HG03460 (cell line): ENCODE measurements around the gene LNX1.
"Not testable (repeated sequence)": the region's sequence is repeated elsewhere in the genome, so short reads cannot be mapped to it uniquely, and the experiment has no call there.

Source experiments
- ATAC-seq: cut with Tn5 transposase; IDR thresholded peaks from one replicate; pipeline ENCODE4 v1.9.1; 2021; ENCODE audit not compliant: unreplicated experiment

The LNX1 gene

DNA sequence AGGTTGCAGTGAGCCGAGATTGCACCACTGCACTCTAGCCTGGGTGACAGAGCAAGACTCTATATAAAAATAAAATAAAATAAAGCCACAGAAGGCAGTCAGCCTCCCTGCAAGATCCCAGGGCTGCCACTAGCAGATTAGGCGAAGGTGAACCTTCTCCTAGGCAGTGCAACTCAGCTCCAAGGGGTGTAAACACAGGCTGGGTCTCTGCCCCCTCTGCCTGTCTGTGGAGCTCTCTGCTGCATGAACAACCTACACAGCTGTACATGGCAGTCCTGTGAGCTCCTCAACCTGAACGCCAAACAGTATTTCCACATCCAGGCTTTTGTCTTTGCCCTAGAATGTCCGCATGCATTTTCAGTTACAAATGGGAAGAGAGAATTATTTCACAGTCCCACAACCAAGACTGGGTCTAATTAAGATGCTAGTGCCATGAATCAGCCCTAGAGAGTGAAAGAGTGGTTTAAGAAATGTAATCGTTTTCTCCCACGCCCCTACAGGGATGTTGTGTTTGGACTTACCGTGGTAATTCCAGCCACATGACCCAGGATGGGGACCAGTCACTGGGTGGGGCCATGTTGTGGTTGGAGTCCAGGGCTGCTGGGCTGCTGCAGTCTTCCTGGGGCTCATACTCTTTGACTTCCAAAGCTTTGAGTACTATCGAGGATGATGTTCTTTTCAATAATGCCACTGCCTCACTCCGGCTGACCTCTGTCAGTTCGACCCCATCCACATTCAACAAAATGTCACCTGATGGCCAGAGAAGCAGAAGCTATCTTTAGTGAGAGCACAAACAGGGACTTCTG lies 114.9 kb downstream of the LNX1 start:
- no peak for ATAC-seq

DNA sequence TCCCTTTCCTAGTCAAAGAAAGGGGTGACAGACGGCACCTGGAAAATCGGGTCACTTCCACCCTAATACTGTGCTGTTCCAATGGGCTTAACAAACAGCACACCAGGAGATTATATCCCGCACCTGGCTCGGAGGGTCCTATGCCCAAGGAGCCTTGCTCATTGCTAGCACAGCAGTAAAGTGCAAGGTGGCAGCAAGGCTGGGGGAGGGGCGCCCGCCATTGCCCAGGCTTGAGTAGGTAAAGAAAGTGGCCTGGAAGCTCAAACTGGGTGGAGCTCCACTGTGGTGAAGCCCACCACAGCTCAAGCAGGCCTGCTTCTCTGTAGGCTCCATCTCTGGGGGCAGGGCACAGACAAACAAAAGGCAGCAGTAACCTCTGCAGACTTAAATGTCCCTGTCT lies 124.7 kb downstream of the LNX1 start:
- ATAC-seq: not testable (repeated sequence)

DNA sequence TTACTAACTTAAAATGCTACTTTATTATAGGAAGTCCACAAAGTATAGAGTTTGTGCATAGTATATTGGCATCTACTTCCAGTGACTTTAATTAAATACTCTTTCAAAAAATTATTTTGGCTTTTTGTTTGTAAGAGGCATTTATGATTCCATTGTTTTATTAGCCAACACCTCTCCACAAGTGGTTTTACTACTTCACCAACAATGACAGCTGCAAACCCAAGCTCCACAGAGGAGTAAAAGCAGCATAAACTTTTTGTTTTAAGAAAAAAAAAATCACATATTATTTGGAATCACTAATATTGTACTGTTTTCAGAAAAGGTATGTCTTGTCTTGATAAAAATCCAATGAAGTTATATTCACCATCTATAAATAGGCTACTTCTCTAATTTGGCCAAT lies 125.4 kb downstream of the LNX1 start:
- ATAC-seq: no peak

DNA sequence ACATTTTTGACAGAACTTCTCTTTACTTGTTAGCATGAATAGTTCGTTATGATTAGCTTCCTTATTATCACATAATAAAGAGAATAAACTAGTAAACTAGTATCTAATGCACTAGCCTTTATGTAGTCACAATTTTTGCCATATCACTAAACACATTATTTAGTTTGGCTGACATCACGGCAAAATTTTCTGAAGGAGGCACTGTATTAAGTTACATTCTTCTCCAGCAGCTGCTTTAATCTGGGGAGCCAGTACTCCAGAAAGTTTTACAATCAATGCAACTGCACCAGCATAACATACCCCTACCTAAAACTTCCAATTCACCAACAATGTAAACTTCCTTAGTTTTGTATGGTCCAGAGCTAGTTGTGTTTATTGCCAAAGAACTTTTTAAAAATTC lies 126.0 kb downstream of the LNX1 start:
- no peak for ATAC-seq

DNA sequence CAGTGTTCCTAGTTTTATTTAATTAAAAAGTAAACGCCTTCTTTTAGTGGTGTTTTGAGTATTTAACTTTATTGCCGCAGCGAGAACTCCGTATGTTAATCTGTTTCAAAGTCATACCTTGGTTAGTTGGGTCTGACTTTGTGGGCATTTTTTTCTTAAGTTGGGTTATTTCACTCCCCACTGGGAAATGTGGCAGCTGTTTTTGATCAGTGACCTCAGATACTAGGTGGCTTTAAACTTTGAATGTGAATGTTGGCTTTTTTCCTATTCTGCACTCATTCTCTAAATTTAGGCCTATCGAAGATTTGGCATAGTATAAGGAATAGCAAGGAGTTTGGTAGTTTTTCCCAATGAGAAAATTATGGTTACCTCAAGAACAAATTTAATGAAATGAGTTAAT lies 127.9 kb downstream of the LNX1 start:
- ATAC-seq: no peak

DNA sequence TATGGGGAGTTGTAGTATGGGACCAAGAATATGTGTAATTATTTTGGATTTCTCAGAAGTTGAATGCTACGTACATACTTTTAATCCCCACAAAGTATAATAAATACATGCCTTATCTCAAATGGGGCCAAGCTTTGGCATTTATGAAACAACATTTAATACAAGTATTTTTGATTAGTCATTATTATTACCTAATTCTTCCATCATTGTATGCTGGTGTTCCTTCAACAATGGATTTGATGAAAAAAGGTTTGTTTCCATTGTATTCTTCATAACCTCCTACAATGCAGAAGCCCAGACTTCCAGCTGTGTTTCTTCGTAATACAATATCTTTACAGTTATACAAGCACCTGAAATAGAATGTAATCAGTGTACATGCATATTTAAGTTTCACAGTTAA lies 130.0 kb downstream of the LNX1 start:
- no peak for ATAC-seq

DNA sequence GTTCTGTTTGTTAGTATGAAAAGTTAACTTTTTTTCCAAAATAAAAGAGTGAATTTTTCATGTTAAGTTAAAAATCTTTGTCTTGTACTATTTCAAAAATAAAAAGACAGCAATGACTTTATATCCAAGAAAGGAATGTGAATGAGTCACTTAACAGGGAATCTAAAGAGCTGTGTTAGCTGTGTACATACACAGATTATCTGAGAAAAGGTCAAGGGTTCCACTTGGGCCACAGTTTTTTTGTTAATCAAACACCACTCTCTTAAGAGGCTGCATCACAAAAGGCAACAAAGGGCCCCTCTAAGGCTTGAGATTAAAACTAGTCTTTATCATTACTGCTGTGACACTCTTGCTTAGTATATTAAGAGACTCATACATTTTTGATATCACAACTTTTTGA lies 131.7 kb downstream of the LNX1 start:
- no peak for ATAC-seq

DNA sequence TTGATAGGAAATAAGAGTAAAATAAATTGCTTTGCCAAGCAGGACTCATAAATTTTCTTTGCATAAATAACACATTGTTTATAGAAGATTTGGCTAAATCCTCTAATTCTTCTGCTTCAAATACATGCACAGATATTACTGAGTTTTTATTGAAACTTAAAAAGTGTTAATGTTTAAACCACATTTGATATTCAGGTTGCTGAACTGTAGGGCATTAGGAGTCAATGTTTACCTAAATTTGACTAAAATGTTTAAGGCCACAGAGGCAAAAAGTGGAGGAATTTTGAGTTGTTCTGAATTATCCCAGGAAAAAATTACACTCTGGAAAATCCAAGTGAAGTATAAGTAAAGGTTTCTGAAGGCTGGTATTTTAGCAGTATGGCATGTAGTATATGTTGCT lies 135.1 kb downstream of the LNX1 start:
- ATAC-seq: no peak

DNA sequence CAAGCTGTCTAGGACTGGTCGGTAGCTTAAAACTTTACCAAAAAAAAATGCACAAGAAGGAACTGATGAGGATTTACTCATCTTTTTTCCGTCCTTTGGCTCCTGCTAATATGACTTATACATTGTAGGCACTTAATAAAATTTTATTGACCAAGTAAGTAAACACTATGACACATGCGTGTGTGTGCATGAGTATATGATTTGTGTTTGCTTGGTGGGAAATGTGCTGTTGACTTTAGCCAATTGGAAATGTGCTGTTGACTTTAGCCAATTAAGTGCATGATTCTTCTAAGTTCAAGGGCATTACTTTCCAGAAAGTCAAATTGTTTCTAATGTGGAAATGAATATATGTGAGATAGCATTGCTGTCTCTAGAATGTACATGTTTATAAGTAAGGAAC lies 135.5 kb downstream of the LNX1 start:
- ATAC-seq: no peak

DNA sequence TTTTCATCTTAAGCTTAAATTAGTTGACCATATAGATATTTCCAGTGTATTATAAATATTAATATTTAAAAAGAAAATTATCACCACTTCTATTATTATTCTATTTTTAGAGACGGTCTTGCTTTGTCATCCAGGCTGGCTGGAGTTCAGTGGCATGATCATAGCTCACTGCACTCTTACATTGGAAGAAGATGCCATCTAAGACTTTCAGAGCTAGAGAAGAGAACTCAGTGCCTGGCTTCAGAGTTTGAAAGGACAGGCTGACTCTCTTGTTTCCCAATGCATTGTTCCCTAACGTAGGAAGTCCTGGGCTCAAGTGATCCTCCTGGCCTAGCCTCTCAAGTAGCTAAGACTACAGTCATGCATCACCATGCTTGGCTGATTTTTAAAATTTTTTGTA lies 137.9 kb downstream of the LNX1 start:
- no peak for ATAC-seq

DNA sequence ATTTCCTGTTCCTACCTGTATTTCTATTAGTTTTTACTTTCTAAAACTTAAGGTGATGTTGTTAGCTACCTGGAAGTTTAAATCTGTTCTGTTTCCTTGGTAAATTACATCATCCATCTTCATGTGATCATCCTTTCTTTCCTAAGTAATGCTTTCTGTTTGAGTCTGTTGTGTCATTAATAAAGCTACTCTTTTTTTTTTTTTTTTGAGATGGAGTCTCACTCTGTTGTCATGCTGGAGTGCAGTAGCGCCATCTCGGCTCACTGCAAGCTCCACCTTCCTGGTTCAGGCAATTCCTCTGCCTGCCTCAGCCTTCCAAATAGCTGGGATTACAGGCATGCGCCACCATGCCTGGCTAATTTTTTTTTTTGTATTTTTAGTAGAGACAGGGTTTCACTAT lies 140.5 kb downstream of the LNX1 start:
- ATAC-seq: no peak

DNA sequence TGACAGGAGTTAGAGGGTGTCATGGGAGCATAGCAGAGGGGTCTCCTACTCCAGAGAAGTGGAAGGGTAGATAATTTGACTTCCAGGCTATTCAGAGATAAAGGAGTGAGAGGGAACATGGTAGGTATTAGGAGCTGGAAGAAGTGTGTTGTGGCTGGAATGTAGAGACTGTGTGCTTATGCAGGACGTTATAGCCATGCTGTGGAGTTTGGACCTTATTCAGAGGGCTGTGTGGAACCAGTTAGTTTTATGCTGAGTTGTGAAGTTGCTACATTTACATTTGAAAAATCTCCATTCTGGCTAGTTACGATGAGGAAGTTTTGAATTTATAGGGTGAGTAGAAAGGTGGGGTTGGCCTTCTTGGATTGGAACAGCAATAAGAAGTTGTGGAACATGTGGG lies 146.3 kb downstream of the LNX1 start:
- no peak for ATAC-seq

DNA sequence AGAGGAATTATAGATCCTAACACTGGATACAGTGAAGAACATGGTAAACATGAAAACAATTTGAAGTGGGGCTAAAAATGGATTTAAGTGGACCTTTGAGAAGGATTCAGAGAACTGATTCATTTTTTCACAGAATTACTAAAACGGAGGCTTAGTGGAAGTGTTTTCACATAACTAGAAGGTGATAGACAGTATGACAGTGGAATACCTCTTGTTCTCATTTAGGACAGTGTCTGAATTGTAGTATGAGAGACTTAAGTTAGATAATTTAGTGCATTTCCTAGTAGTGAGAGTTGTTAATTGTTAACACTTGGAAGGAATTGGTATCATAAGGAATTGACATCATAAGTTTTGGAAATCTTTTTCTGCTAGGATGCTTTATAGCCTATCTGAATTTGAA lies 149.7 kb downstream of the LNX1 start:
- ATAC-seq: no peak

DNA sequence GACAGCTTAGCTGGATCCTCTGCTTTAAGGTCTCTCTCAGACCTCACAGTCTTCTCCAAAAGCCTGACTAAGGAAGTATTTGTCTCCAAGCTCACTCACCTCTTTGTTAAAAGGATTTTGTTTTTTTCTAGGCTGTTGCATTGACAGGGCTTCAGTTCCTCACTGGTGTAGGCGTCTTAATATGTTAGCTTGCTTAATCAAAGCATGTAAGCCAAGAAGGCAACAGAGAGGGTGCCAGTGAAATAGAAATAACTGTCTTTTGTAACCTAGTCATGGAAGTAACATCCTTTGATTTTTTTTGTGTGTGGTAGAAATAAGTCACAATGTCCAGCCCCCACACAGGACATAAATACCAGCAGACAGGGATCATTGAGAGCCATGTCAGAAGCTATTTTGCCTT lies 155.0 kb downstream of the LNX1 start:
- ATAC-seq: no peak

DNA sequence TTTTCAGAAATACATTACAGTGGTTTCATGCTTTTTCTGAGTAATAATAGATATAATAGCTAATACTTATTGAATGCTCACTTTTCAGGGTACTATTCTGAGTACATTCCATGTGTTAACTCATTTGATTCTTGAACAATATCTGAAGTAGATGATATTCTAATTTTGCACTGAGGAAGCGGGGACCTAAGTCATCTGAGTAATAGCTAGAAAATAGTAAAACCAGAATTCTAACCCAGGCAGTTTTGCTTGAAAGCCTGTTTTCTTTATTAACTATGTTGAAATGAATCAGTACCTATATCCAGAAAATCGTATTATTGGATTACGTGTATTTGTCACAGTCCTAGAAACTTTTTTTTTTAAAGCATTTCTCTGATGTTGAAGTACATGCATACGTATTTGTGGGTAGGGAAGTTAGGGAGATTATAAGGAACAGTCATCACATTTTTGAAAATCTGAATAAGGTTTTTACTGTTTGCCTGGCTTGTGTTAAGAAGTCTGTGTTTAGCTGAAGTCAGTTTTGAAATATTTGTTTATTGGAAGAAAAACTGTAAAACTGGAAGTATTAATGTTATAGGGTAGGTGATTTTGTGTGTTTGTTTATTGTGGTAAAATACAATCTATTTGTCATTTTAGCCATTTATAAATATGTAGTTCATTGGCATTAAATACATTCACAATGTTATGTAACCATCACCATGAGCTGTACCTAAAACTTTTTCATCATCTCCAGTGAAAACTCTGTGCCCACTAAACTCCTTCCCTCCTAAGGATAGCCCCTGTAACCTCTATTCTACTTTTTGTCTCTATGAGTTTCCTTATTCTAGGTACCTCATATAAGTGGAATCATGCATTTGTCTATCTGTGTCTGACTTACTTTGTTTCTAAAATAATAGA lies 158.5 kb downstream of the LNX1 start:
- no peak for ATAC-seq

DNA sequence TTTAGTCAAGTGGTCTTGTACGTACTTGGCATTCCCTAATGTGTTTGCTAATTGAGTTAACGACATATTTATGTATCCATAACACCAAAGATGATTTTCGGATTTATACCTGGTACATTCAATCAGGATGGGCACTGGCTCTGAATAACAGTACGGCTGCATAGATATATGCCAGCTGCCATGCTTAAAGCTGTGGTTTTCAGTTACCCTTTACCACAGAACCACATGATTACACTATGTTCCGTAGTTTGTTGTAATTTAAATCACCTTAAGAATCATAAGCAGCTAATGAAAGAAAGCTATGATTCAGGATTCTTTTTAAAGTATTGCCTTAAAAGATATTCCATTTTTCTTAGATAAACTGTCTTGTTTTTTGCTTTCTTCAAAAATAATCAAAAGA lies 160.2 kb downstream of the LNX1 start:
- ATAC-seq: no peak

DNA sequence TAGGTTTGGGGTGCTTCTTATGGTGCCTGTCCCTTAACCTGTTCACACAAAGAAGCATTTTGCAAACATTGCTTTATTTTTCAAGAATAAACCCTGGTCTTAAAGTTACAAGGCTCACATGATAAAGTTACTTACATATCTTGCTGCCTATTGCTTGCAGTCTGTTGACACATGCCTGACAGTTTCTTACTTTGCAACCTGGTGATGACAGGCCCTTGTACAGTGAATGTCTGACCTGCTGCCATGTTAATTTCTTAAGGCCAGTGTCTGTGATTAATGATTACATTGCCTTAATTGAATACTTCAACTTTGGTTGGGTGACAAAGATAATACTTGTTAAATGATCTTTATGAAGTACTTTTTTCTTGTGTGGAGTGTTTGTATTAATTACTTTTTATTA lies 163.9 kb downstream of the LNX1 start:
- ATAC-seq: no peak

DNA sequence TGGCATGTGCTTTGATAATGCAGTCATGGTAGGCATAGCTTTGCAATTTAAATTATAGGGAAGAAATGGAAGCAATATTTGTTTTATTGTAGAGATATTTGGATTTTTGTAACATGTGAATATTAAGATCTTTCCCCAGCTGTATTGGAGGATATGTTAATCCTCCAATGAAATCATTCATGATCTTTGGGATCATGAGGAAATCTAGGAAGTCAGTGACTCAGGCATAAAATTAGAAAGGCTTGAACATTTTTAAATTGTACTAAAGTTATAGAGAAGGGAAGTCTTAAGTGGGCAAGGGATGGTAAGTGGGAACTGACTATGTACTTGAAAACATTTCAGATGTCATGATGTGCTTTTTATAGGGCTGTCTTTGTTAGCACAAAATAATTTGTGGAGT lies 167.0 kb downstream of the LNX1 start:
- ATAC-seq: no peak

DNA sequence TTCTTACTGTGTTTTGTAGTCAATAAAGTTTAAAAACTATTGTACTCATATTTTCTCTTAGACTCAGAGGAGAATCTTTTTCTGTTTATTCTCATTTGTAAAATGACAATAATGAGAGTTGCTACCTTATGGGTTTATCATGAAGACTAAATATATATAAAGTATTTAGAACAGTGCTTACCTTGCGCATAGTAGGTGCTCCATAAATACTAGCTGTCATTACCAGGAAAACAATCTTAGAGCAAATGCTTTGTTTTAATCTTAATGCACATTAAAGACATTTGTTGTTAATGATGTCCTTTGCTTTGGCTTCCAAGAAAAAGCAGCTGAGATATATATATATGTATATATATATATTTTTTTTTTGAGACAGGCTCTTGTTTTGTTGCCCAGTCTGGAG lies 168.9 kb downstream of the LNX1 start:
- no peak for ATAC-seq

DNA sequence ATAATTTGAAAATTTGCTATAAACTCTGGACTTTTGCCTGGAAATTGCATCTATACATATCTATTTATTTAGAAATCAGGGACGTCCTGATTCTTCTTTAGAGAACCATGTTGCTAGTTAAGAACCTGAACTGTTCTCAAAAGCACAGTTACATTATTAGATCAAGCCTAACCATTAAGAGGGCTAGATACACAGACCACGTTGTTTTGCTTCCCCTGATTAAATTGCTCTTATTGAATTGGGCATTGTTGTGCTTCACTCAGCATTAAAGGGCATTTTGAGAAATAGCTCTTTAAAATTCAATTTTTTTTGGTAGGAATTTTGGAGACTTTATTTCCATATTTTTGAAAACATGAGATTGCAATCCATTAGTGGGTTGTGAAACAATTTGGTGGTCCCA lies 169.5 kb downstream of the LNX1 start:
- ATAC-seq: no peak

DNA sequence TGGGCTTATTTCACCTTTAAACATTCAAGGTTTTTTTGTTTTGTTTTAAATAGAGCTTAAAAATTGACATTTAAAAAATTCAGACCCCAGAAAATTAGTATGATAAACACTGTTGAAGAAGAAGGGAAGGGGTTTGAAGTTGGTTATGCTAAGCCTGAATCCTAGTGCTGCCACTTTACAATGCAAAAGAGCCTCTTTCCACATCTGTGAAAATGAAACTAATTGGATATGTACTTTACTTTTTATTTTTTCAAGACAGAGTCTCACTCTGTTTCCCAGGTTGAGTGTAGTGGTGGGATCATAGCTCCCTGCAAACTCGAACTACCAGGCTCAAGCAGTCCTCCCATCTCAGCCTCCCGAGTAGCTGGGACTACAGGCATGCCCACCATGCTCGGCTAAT lies 172.1 kb downstream of the LNX1 start:
- no peak for ATAC-seq

DNA sequence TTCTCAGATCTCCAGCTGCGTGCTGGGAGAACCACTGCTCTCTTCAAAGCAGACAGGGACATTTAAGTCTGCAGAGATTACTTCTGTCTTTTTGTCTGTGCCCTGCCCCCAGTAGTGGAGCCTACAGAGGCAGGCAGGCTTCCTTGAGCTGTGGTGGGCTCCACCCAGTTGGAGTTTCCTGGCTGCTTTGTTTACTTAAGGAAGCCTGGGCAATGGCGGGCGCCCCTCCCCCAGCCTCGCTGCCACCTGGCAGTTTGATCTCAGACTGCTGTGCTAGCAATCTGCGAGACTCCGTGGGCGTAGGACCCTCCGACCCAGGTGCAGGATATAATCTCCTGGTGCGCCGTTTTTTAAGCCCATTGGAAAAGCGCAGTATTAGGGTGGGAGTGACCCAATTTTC lies 181.8 kb downstream of the LNX1 start:
- ATAC-seq: not testable (repeated sequence)
